A549 (cell line): Measurements from ENCODE around the gene COG3. TPM values are rescaled to one million over a fixed set of nuclear protein-coding genes. Genes with fewer than 3 reads are reported as not detected.

ENCODE experiments used
- ATAC-seq, 2 experiments: fragments of 200-7000 bp in 1 of 2; fragments of >200 bp in 1 of 2; cut with Nextera tagmentation in 1 of 2; cut with Tn5 transposase in 1 of 2; 3 replicates each; pipeline versions ENCODE4 v1.8.0 to v1.9.1; 2018 to 2020; ENCODE audit warnings: mild to moderate bottlenecking in 1 of 2, moderate library complexity in 1 of 2
- CTCF ChIA-PET: fragments of 300-600 bp; sonication (Branson Sonifier 250); formaldehyde crosslinking; extraction: SDS; loops from one replicate; lab custom pipeline; 2021; ENCODE audit warnings: antibody characterized with exemption, inconsistent platforms; lab: Yijun Ruan, JAX
- POLR2A ChIA-PET: fragments of 350-600 bp; formaldehyde crosslinking; extraction: SDS; loops from one replicate; lab custom pipeline; 2021; ENCODE audit warnings: antibody characterized with exemption, inconsistent platforms; lab: Yijun Ruan, JAX
- DNase-seq, 2 experiments: peaks; one replicate each; pipeline versions ENCODE4 v3.0.0 to v3.0.0-alpha.2; 2011 to 2016; ENCODE audit warnings: low read depth in 1 of 2, low spot score in 1 of 2
- FAIRE-seq: peaks from 2 replicates; lab custom pipeline; 2011; peaks lifted over from hg19 to GRCh38; lab: Jason Lieb, UNC
- H3K27ac ChIP-seq, 2 experiments: fragments of >200 bp; sonication (Bioruptor Twin); formaldehyde crosslinking; 3 replicates each; pipeline ENCODE4 v1.5.1; 2016 to 2017
- H3K4me1 ChIP-seq: fragments of >200 bp; sonication (Bioruptor Twin); formaldehyde crosslinking; 3 replicates; pipeline ENCODE4 v1.6.1; 2016
- H3K4me2 ChIP-seq: fragments of >200 bp; sonication (Bioruptor Twin); formaldehyde crosslinking; 3 replicates; pipeline ENCODE4 v1.6.1; 2016
- H3K4me3 ChIP-seq: fragments of >200 bp; sonication (Bioruptor Twin); formaldehyde crosslinking; 3 replicates; pipeline ENCODE4 v1.5.1; 2016
- H3K9me3 ChIP-seq: fragments of >200 bp; sonication (Bioruptor Twin); formaldehyde crosslinking; 3 replicates; pipeline ENCODE4 v1.6.1; 2016
- BCL3 ChIP-seq: fragments of >200 bp; sonication (Bioruptor Twin); formaldehyde crosslinking; IDR thresholded peaks from 3 replicates; pipeline ENCODE4 v1.6.1; 2016
- BHLHE40 ChIP-seq: IDR thresholded peaks from 2 replicates; pipeline ENCODE4 v1.6.1; 2012; ENCODE audit warnings: low read depth, low read length, inconsistent platforms
- CBX2 ChIP-seq: fragments of 200-600 bp; sonication (generic); IDR thresholded peaks from 2 replicates; pipeline ENCODE4 v1.6.1; 2016; ENCODE audit warnings: low read depth, mild to moderate bottlenecking, borderline replicate concordance
- CEBPB ChIP-seq, 2 experiments: fragments of >200 bp in 1 of 2; sonication (Bioruptor Twin) in 1 of 2; formaldehyde crosslinking in 1 of 2; IDR thresholded peaks; 2 replicates each; pipeline ENCODE4 v1.6.1; 2012 to 2016
- CTCF ChIP-seq: fragments of >200 bp; sonication (Bioruptor Twin); formaldehyde crosslinking; IDR thresholded peaks from 3 replicates; pipeline ENCODE4 v1.5.1; 2016
- EHMT2 ChIP-seq: fragments of 200-600 bp; sonication (generic); IDR thresholded peaks from 2 replicates; pipeline ENCODE4 v1.6.1; 2016; ENCODE audit warnings: antibody characterized with exemption, low read depth, mild to moderate bottlenecking, moderate library complexity
- FOSL2 ChIP-seq, 2 experiments: fragments of 450-650 bp in 1 of 2; fragments of >200 bp in 1 of 2; sonication (Bioruptor Twin) in 1 of 2; formaldehyde crosslinking; IDR thresholded peaks; 2 replicates each; pipeline versions ENCODE4 v1.5.0 to v1.6.1; 2016 to 2020; ENCODE audit warnings: mild to moderate bottlenecking in 1 of 2, moderate library complexity in 1 of 2
- HDAC2 ChIP-seq: fragments of 200-600 bp; sonication (generic); IDR thresholded peaks from 2 replicates; pipeline ENCODE4 v1.6.1; 2016
- HES2 ChIP-seq: fragments of >200 bp; sonication (Bioruptor Twin); formaldehyde crosslinking; IDR thresholded peaks from 2 replicates; pipeline ENCODE4 v1.6.1; 2016
- HEYL ChIP-seq: fragments of 250-450 bp; sonication (Bioruptor Pico); IDR thresholded peaks from 2 replicates; pipeline ENCODE4 v1.8.0; 2021; ENCODE audit warnings: mild to moderate bottlenecking, moderate library complexity
- HOXB13 ChIP-seq: fragments of 250-450 bp; sonication (Bioruptor Pico); IDR thresholded peaks from 2 replicates; pipeline ENCODE4 v1.5.0; 2020; ENCODE audit warnings: low read depth, mild to moderate bottlenecking, moderate library complexity
- KDM1A ChIP-seq: fragments of 200-600 bp; sonication (generic); IDR thresholded peaks from 2 replicates; pipeline ENCODE4 v1.6.1; 2016; ENCODE audit warnings: low read depth, mild to moderate bottlenecking
- KDM5A ChIP-seq: fragments of 200-600 bp; sonication (generic); IDR thresholded peaks from 2 replicates; pipeline ENCODE4 v1.6.1; 2016; ENCODE audit warnings: antibody characterized with exemption, mild to moderate bottlenecking
- MYC ChIP-seq: IDR thresholded peaks from 2 replicates; pipeline ENCODE4 v1.6.1; 2012; ENCODE audit warnings: mild to moderate bottlenecking, inconsistent platforms, low read length, improper control_type of control experiment, borderline replicate concordance
- PHF8 ChIP-seq: fragments of 200-600 bp; sonication (generic); IDR thresholded peaks from 2 replicates; pipeline ENCODE4 v1.6.1; 2016; ENCODE audit warnings: low read depth, mild to moderate bottlenecking, antibody characterized with exemption, moderate library complexity, borderline replicate concordance
- RCOR1 ChIP-seq: fragments of 150-350 bp; IDR thresholded peaks from 2 replicates; pipeline ENCODE4 v1.6.1; 2014; ENCODE audit warnings: antibody characterized with exemption, low read length, low read depth
- RFX5 ChIP-seq: fragments of 450-650 bp; IDR thresholded peaks from 2 replicates; pipeline ENCODE4 v1.7.1; 2014; ENCODE audit warnings: antibody characterized with exemption, mild to moderate bottlenecking, moderate library complexity
- RNF2 ChIP-seq: fragments of 200-600 bp; sonication (generic); IDR thresholded peaks from 2 replicates; pipeline ENCODE4 v1.6.1; 2016; ENCODE audit warnings: low read depth, mild to moderate bottlenecking, antibody characterized with exemption, moderate library complexity, borderline replicate concordance
- SMC3 ChIP-seq: fragments of >200 bp; sonication (Bioruptor Twin); formaldehyde crosslinking; IDR thresholded peaks from 3 replicates; pipeline ENCODE4 v1.6.1; 2018; ENCODE audit warnings: inconsistent platforms
- TFCP2L1 ChIP-seq: fragments of 250-450 bp; sonication (Bioruptor Pico); IDR thresholded peaks from 2 replicates; pipeline ENCODE4 v1.5.0; 2021; ENCODE audit warnings: mild to moderate bottlenecking
- USF2 ChIP-seq: fragments of 450-650 bp; IDR thresholded peaks from 2 replicates; pipeline ENCODE4 v1.6.1; 2014; ENCODE audit warnings: antibody characterized with exemption
- ZC3H11A ChIP-seq: fragments of 450-650 bp; IDR thresholded peaks from 2 replicates; pipeline ENCODE4 v1.6.1; 2014; ENCODE audit warnings: antibody characterized with exemption, mild to moderate bottlenecking
- ZNF302 ChIP-seq: fragments of 250-450 bp; sonication (Bioruptor Pico); IDR thresholded peaks from 2 replicates; pipeline ENCODE4 v1.9.0; 2021; ENCODE audit warnings: inconsistent platforms, mild to moderate bottlenecking, moderate library complexity
- WGBS: methylation state at CpG from one replicate; pipeline ENCODE4 v1.1.6; 2017; ENCODE audit errors: missing lambda C conversion rate; 5-methylcytosine and 5-hydroxymethylcytosine counted together
- polyA plus RNA-seq, 4 experiments: library from polyadenylated mRNA; depleted of rRNA in 3 of 4; stranded (reverse); fragments of >200 nt; fragmentation: RNase III in 1 of 4; extraction: RNeasy Plus Mini Kit Qiagen cat#74134 plus additional on column Dnase treatment in 1 of 4; gene quantifications; 2 replicates in 3 of 4; 3 replicates in 1 of 4; pipeline ENCODE4 v1.2.3, GENCODE V29; 2011 to 2017

COG3 gene
- polyA plus RNA-seq, 2 of the 4 experiments (the other 2 are of a cell fraction): 8.2 to 23.3 TPM

- Histone ChIP-seq H3K9me3 (no peaks in the 10 kb centered on the region), H3K4me3 (no peak overlapping the region), H3K27ac (no peak overlapping the region), H3K4me2 (no peak overlapping the region), H3K4me1 (no peaks in the 10 kb centered on the region)
- ChIA-PET CTCF (no interaction called here), POLR2A (no interaction called here)
- TF ChIP-seq HOXB13 (no peak), EHMT2 (no peak), RNF2 (no peak), MYC (no peak), KDM5A (no peak), TFCP2L1 (no peak), RFX5 (no peak)
- FAIRE-seq (no peak), ATAC-seq (no peak), DNase-seq (no peak)
Observed at GRCh38 chr13:45565331-45565730, 100.6 kb downstream of the COG3 start.

GRCh38 chr13:45575146-45575829 lies 110.5 kb downstream of the COG3 start:
- no peak overlapping the region for H3K4me2 ChIP-seq
- H3K4me1 ChIP-seq: no peaks in the 10 kb centered on the region
- DNase-seq (no peak), FAIRE-seq (no peak), ATAC-seq (no peak)
- H3K4me3 ChIP-seq: no peak overlapping the region
- ChIA-PET POLR2A (no interaction called here), CTCF (interaction anchor here (1.2 kb wide), 1 partner anchor 8 kb away, joined by 3 read pairs; no protein-coding TSS in a partner anchor)
- TF ChIP-seq FOSL2 (IDR thresholded peaks at IDR 0.05): no peak
- TF ChIP-seq FOSL2 (CRISPR knock-in tag; IDR thresholded peaks at IDR 0.05): no peak
- no peaks in the 10 kb centered on the region for H3K9me3 ChIP-seq
- WGBS: 54% methylated on average over 11 of the region's 16 CpGs
- H3K27ac ChIP-seq: no peak overlapping the region

- CTCF ChIA-PET: no interaction called here
- WGBS: 62% methylated on average over 1 of the region's 1 CpG
Observed at GRCh38 chr13:45575830-45576180, 111.1 kb downstream of the COG3 start.

GRCh38 chr13:45576466-45576865 lies 111.7 kb downstream of the COG3 start:
- DNase-seq (no peak), ATAC-seq (no peak), FAIRE-seq (no peak)
- H3K9me3 ChIP-seq: no peaks in the 10 kb centered on the region
- no peak overlapping the region for H3K27ac ChIP-seq
- H3K4me3 ChIP-seq: no peak overlapping the region
- POLR2A ChIA-PET: no interaction called here
- 39% methylated on average over 4 of the region's 4 CpGs for WGBS
- TF ChIP-seq KDM1A (no peak), BCL3 (no peak), PHF8 (no peak), USF2 (no peak), FOSL2 (IDR thresholded peaks at IDR 0.05) (no peak), FOSL2 (CRISPR knock-in tag; IDR thresholded peaks at IDR 0.05) (no peak), CTCF (no peak), HEYL (CRISPR knock-in tag) (no peak), HES2 (no peak), HDAC2 (no peak), SMC3 (no peak), ZC3H11A (no peak), RCOR1 (no peak), CBX2 (no peak), ZNF302 (CRISPR knock-in tag) (no peak)
- H3K4me2 ChIP-seq: no peak overlapping the region
- H3K4me1 ChIP-seq: no peaks in the 10 kb centered on the region
- CTCF ChIA-PET: no interaction called here

More at GRCh38 chr13:45575830-45576180, 111.1 kb downstream of the COG3 start:
- POLR2A ChIA-PET: no interaction called here
- no peak for ATAC-seq
- Histone ChIP-seq H3K4me1 (no peaks in the 10 kb centered on the region), H3K4me3 (no peak overlapping the region), H3K4me2 (no peak overlapping the region), H3K27ac (no peak overlapping the region), H3K9me3 (no peaks in the 10 kb centered on the region)
- FAIRE-seq: no peak
- TF ChIP-seq CEBPB (IDR thresholded peaks at IDR 0.05) (no peak), FOSL2 (IDR thresholded peaks at IDR 0.05) (no peak), FOSL2 (CRISPR knock-in tag; IDR thresholded peaks at IDR 0.05) (no peak), BHLHE40 (no peak)
- DNase-seq: no peak
